Measurements from ENCODE around the gene TJP1. TPM values are rescaled to one million over a fixed set of nuclear protein-coding genes. Genes with fewer than 3 reads are reported as not detected.

The TJP1 gene
- total RNA-seq, 6 donors from 2014 or later, result 88.0 to 168 (median 113) TPM

DNA sequence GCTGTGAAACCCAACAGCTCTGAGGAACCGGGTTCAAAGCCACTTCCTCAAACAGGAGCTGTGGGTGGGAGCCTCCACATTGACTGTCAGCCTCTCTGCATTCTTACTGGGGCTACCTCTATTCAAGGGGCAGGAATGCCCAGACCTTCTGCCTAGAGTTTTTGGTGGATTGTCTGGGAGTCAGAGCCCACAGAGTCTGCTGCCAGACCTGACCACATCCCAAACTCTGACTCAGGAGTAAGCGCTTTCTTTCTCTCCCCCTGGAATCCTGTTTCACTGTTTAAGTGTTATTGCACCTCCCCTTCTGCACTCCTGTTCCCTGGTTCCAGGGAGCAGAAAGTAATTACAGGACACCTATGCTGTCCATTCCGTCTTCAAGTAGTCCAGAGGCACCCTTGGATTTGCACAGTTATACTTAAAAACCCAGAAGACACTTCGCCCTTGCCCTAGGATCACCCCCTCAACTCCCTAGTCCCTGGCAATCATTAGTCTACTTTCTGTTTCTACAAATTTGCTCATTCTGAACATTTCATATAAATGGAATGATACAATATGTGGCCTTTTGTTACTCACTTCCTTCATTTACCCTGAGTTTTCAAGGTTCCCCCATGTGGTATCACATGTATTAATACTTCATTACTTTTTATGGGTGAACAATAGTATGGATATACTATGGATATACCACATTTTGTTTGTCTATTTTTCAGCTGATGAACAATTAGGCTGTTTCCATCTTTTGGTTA lies 37.9 kb upstream of the TJP1 start:
- H3K4me1 ChIP-seq, result peaks cover 0 to 10% (median 0%) of the 10 kb centered on the region in 4 donors
- H3K27me3 ChIP-seq, result no peaks in the 10 kb centered on the region
- TF ChIP-seq, protein P1, sequence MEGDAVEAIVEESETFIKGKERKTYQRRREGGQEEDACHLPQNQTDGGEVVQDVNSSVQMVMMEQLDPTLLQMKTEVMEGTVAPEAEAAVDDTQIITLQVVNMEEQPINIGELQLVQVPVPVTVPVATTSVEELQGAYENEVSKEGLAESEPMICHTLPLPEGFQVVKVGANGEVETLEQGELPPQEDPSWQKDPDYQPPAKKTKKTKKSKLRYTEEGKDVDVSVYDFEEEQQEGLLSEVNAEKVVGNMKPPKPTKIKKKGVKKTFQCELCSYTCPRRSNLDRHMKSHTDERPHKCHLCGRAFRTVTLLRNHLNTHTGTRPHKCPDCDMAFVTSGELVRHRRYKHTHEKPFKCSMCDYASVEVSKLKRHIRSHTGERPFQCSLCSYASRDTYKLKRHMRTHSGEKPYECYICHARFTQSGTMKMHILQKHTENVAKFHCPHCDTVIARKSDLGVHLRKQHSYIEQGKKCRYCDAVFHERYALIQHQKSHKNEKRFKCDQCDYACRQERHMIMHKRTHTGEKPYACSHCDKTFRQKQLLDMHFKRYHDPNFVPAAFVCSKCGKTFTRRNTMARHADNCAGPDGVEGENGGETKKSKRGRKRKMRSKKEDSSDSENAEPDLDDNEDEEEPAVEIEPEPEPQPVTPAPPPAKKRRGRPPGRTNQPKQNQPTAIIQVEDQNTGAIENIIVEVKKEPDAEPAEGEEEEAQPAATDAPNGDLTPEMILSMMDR (IDR thresholded peaks at IDR 0.05), result no peak
- TF ChIP-seq EP300 (IDR thresholded peaks at IDR 0.05) (no peak), POLR2AphosphoS5 (IDR thresholded peaks at IDR 0.05) (no peak), POLR2A (IDR thresholded peaks at IDR 0.05) (no peak)
- WGBS, 2 donors, result 84 to 92% methylated on average over 4 of the region's 4 CpGs
- DNase-seq (no peak), ATAC-seq (ENCODE audit: low FRiP score in 2 of 2) (no peak)
- H3K9me3 ChIP-seq, result no peaks in the 10 kb centered on the region
- H3K36me3 ChIP-seq, result no peaks in the 10 kb centered on the region
- no peak overlapping the region for H3K4me3 ChIP-seq
- H3K27ac ChIP-seq, result peak overlapping the region in 1 of 4 donors; percentile 23

DNA sequence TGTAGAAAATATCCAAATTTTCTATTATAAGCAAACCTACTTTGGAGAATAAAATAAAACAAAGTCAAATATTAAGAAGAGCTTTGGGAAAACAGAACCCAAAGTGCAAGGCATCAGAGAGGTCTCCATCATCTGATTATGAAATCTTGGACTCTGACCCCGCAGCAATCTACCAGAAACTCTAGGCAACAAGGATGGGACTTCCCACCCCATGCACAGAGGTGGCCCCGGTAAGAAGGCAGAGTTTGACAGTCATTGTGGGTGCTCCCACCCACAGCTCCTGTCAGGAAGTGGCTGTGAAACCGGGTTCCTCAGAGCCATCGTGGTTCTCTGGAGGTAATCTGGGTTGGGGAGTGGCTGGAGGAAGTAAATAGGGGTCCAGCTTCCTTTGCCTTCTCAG lies 37.0 kb upstream of the TJP1 start:
- 55 to 58% methylated on average over 4 of the region's 4 CpGs for WGBS, 2 donors

DNA sequence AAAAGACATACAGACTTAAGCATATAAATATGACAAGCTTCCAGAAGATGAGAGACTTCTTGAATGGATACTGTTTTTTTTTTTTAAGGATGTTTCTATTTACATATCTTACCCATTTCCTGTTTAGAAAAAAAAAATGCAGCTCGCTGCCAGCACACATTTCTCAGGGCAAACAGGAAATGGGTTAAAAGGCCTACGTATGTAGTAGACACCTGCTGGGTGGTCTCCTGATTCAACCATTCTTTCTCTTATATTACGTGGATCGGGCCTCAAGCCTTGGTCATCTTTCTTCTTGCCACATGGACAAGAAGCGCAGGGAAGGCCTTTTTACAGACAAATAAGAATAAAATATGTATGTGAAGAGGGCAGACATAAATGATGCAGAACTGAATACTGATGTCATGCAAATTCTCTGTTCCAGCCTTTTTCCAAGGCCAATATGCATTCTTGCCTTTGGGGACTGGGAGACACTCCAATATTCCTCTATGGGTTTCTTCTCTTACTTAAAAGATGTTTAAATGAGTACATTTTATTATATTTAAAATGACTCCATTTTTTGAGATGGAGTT lies 35.0 kb upstream of the TJP1 start:
- DNase-seq (no peak), ATAC-seq (ENCODE audit: low FRiP score in 2 of 2) (no peak)
- Histone ChIP-seq H3K4me3 (no peak overlapping the region), H3K27ac (peak overlapping the region in 1 of 4 donors; percentile 35), H3K4me1 (peaks cover 0 to 6% (median 0%) of the 10 kb centered on the region in 4 donors), H3K36me3 (no peaks in the 10 kb centered on the region), H3K27me3 (no peaks in the 10 kb centered on the region), H3K9me3 (no peaks in the 10 kb centered on the region)
- TF ChIP-seq EP300 (IDR thresholded peaks at IDR 0.05) (no peak), POLR2A (IDR thresholded peaks at IDR 0.05) (no peak), POLR2AphosphoS5 (IDR thresholded peaks at IDR 0.05) (no peak)
- TF ChIP-seq, protein P1 (IDR thresholded peaks at IDR 0.05), result no peak
- 63% methylated on average over 5 of the region's 5 CpGs for WGBS, 2 donors

More for the DNA sequence above, 37.0 kb upstream of the TJP1 start:
- H3K36me3 ChIP-seq, result no peaks in the 10 kb centered on the region
- H3K27ac ChIP-seq, result peak overlapping the region in 1 of 4 donors; percentile 23
- no peak for ATAC-seq (ENCODE audit: low FRiP score in 2 of 2)
- DNase-seq, result no peak
- TF ChIP-seq POLR2A (IDR thresholded peaks at IDR 0.05) (no peak), POLR2AphosphoS5 (IDR thresholded peaks at IDR 0.05) (no peak), EP300 (IDR thresholded peaks at IDR 0.05) (no peak)
- TF ChIP-seq, protein P1 (IDR thresholded peaks at IDR 0.05), result no peak
- no peaks in the 10 kb centered on the region for H3K9me3 ChIP-seq
- no peak overlapping the region for H3K4me3 ChIP-seq
- H3K4me1 ChIP-seq, result peaks cover 0 to 6% (median 0%) of the 10 kb centered on the region in 4 donors
- no peaks in the 10 kb centered on the region for H3K27me3 ChIP-seq

DNA sequence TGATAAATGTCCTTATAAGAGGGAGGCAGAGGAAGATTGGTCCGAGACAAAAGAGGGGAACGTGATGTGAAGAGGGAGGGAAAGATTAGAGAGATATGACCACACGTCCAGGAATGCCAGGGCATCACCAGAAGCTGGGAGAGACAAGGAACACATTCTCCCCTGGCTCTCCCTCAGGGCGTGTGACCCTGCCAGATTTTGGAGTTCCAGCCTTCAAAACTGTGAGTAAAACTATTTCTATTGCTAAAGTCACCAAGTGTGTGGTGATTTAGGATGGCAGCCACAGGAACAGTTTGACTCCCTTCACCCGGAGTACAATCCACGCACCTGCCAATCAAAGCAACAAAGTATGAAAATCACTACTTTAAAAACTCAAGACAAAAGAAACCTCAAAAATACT lies 32.1 kb upstream of the TJP1 start:
- Histone ChIP-seq H3K9me3 (peaks cover 0 to 3% (median 0%) of the 10 kb centered on the region in 4 donors), H3K27me3 (no peaks in the 10 kb centered on the region), H3K36me3 (no peaks in the 10 kb centered on the region), H3K4me3 (no peak overlapping the region), H3K4me1 (peaks cover 0 to 6% (median 0%) of the 10 kb centered on the region in 4 donors), H3K27ac (no peak overlapping the region)
- DNase-seq, result no peak
- peak in 1 of 2 donors; percentile 55 for ATAC-seq (ENCODE audit: low FRiP score in 2 of 2)
- 56 to 71% methylated on average over 6 of the region's 6 CpGs for WGBS, 2 donors
- TF ChIP-seq EP300 (IDR thresholded peaks at IDR 0.05) (no peak), POLR2AphosphoS5 (IDR thresholded peaks at IDR 0.05) (peak in 1 of 2 donors; percentile 32), POLR2A (IDR thresholded peaks at IDR 0.05) (no peak)
- TF ChIP-seq, protein P1 (IDR thresholded peaks at IDR 0.05), result no peak

Data from upper lobe of left lung (tissue), 6 donors.